Neural crest cell (in vitro differentiated cells): ENCODE results near the gene NAAA. TPM values are rescaled to one million over a fixed set of nuclear protein-coding genes. Genes with fewer than 3 reads are reported as not detected.

Experiments used
- DNase-seq: peaks from one replicate; pipeline ENCODE4 v3.0.0; 2021; ENCODE audit warnings: low read depth, mixed read lengths, low spot score
- H3K27ac Mint-ChIP-seq: one replicate; pipeline ENCODE4 v1.8.0; 2021; ENCODE audit warnings: mild to moderate bottlenecking, mixed read lengths; ENCODE audit not compliant: unreplicated experiment
- H3K27me3 Mint-ChIP-seq: 2 replicates; pipeline ENCODE4 v1.8.0; 2021; ENCODE audit warnings: low read depth, mild to moderate bottlenecking, mixed read lengths
- H3K36me3 Mint-ChIP-seq: 2 replicates; pipeline ENCODE4 v1.8.0; 2021; ENCODE audit warnings: low read depth, mild to moderate bottlenecking, mixed read lengths
- H3K4me1 Mint-ChIP-seq: 2 replicates; pipeline ENCODE4 v1.8.0; 2021; ENCODE audit warnings: mixed read lengths
- H3K4me3 Mint-ChIP-seq: one replicate; pipeline ENCODE4 v1.8.0; 2021; ENCODE audit warnings: mild to moderate bottlenecking, mixed read lengths
- H3K9me3 Mint-ChIP-seq: 2 replicates; pipeline ENCODE4 v1.8.0; 2021; ENCODE audit warnings: mixed read lengths
- CTCF ChIP-seq: fragments of 200-600 bp; sonication (generic); conservative IDR thresholded peaks from 2 replicates; pipeline ENCODE4 v1.5.0; 2021; ENCODE audit warnings: antibody characterized with exemption, mild to moderate bottlenecking
- total RNA-seq: library from RNA; stranded (reverse); gene quantifications from 2 replicates; pipeline ENCODE4 v1.2.1, GENCODE V29; 2021

The NAAA gene
- total RNA-seq, 1 donor from 2014 or later = 3.3 TPM

- no peak for DNase-seq
- no peaks in the 10 kb centered on the region for H3K27me3 Mint-ChIP-seq
- no peak overlapping the region for H3K27ac Mint-ChIP-seq
- no peak for TF ChIP-seq CTCF
- H3K4me1 Mint-ChIP-seq = peaks cover 4% of the 10 kb centered on the region
- no peaks in the 10 kb centered on the region for H3K9me3 Mint-ChIP-seq
- peaks cover 8% of the 10 kb centered on the region for H3K36me3 Mint-ChIP-seq
- no peak overlapping the region for H3K4me3 Mint-ChIP-seq
Observed at GRCh38 chr4:75924309-75924827, 16.4 kb downstream of the NAAA start.

GRCh38 chr4:75922588-75922987 lies 18.2 kb downstream of the NAAA start:
- Mint-ChIP-seq H3K9me3 (no peaks in the 10 kb centered on the region), H3K36me3 (peaks cover 8% of the 10 kb centered on the region), H3K27ac (no peak overlapping the region), H3K4me3 (no peak overlapping the region), H3K27me3 (no peaks in the 10 kb centered on the region), H3K4me1 (peaks cover 4% of the 10 kb centered on the region)
- DNase-seq = no peak
- TF ChIP-seq CTCF = no peak

GRCh38 chr4:75921910-75922309 lies 18.9 kb downstream of the NAAA start:
- H3K4me3 Mint-ChIP-seq = no peak overlapping the region
- DNase-seq = no peak
- no peak overlapping the region for H3K27ac Mint-ChIP-seq
- H3K36me3 Mint-ChIP-seq = peaks cover 8% of the 10 kb centered on the region
- TF ChIP-seq CTCF = no peak
- H3K9me3 Mint-ChIP-seq = no peaks in the 10 kb centered on the region
- no peaks in the 10 kb centered on the region for H3K27me3 Mint-ChIP-seq
- peaks cover 4% of the 10 kb centered on the region for H3K4me1 Mint-ChIP-seq

- peaks cover 8% of the 10 kb centered on the region for H3K36me3 Mint-ChIP-seq
- no peaks in the 10 kb centered on the region for H3K9me3 Mint-ChIP-seq
- H3K27ac Mint-ChIP-seq = peak overlapping the region; percentile 65
- peaks cover 10% of the 10 kb centered on the region for H3K4me1 Mint-ChIP-seq
- TF ChIP-seq CTCF = no peak
- no peaks in the 10 kb centered on the region for H3K27me3 Mint-ChIP-seq
- H3K4me3 Mint-ChIP-seq = no peak overlapping the region
- no peak for DNase-seq
Observed at GRCh38 chr4:75920327-75920726, 20.5 kb downstream of the NAAA start.

- Mint-ChIP-seq H3K36me3 (peaks cover 8% of the 10 kb centered on the region), H3K9me3 (no peaks in the 10 kb centered on the region), H3K27ac (no peak overlapping the region), H3K27me3 (no peaks in the 10 kb centered on the region), H3K4me1 (peaks cover 7% of the 10 kb centered on the region), H3K4me3 (no peak overlapping the region)
- no peak for TF ChIP-seq CTCF
- no peak for DNase-seq
Observed at GRCh38 chr4:75919920-75920319, 20.9 kb downstream of the NAAA start.
